Right forelimb (tissue), 1 donor: ENCODE data around the gene NTN1.

ENCODE experiments used
- DNase-seq: peaks from one replicate; pipeline ENCODE4 v3.0.0-alpha.2; 2018

The NTN1 gene

DNA sequence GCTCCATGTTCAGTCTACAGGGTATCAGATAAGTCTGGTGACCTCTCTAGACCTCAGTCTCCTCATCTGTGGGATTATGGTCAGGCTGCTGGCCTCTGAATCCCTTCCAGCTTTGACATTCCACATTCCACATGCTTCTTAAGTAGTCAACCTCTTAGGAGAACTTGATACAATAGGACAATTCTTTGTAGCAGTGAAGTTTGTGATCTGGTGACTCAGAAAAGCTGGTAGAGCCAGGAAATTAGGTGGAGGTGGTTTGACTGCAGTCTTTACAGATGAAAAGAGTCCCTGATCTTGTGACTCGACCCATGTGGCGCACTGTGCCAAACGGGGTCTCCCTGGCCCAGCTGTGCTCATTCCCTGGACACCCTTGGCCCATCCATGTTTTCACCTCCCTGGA is 147.8 kb downstream of the NTN1 start:
- no peak for DNase-seq

DNA sequence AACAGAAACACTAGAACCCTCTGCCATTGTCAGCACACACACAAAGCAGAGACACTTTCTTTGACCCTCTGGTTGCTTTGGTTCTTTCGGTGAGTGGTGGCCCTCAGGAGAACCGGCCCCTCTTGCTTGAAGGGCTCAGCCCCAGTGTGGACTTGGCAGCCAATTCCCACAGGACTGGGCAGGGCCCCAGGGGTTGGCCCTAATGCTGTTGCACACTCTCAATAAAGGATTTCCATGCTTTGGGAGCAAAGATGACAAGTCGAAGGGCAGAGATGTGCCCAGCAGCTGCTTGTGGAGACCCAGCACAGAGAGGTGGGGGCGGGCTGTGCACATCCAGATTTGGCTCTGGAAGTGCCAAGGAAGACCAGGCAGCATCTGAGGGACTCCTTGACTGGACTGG is 149.0 kb downstream of the NTN1 start:
- no peak for DNase-seq

DNA sequence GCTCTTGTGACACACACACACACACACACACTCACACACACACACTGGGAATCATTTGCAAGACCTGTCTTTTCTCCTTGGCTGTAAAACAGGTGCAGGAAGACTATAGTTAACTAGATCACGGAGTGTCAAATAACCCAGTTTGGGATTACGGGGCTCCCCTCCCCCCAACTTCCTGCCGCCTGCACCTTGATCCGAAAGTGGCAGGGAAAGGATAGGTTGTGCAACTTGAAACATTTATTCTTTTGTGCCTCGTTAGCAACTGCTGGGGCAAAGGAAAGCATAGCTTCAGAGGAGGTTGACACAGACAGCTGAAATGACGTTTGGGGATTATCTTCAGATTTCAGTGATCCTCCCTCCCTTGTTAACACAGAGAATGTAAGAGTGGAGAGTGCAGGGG is 149.5 kb downstream of the NTN1 start:
- no peak for DNase-seq

GRCh38 chr17:9173386-9173983 is 152.2 kb downstream of the NTN1 start:
- DNase-seq: no peak

DNA sequence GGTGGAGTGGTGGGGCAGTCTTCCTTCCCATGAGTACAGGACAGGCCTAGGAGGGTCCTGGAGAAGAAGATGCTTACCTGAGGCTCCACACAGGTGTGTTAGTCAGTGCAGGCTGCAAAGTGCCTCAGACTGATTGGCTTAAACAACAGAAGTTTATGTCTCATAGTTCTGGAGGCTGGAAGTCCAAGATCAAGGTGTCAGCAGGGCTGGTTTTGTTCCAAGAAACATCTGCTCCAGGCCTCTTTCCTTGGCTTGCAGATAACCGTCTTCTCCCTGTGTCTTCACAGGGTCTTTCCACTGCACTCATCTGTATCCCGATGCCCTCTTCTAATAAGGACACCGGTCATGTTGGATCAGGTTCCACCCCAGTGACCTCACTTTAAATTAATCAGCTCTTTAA is 153.0 kb downstream of the NTN1 start:
- no peak for DNase-seq

DNA sequence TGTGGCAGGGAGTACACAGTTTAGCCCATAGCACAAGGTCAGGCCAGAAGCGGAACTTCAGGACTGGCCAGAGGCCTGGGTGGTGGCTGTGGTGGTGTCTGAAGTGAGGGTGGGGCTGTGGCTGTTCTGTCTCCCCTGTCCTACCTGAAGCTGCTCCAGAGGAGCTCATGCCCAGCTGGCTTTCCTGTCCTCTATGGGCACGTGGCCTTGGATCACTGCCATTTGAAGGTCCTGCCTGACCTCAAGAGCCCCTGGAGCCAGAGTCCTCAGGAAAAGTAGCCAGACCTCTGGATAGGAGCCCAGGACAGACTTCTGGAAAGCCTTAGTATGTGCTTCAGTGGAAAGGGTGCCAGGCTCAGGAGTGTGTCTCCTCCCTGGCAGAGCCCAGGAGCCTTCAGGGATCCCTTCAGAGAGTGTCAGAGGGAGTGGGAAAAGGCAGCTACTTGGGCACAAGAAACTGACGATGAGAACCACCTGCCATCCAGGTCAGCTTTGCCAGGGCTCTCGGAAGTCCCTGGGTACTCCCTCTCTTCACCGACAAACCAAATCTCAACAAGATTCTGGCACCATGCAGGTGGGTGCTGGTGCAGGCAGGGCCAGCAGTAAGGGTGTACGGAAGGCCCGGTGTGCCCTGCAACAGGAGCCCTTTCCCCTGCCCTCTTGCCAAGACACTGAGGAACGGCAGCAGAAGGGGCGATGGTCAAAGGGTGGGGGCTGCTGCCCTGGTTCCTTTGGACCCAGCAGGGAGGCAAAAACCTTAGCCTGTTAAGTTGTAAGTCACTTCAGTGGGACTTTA is 153.7 kb downstream of the NTN1 start:
- no peak for DNase-seq

GRCh38 chr17:9175700-9176467 is 154.6 kb downstream of the NTN1 start:
- no peak for DNase-seq

DNA sequence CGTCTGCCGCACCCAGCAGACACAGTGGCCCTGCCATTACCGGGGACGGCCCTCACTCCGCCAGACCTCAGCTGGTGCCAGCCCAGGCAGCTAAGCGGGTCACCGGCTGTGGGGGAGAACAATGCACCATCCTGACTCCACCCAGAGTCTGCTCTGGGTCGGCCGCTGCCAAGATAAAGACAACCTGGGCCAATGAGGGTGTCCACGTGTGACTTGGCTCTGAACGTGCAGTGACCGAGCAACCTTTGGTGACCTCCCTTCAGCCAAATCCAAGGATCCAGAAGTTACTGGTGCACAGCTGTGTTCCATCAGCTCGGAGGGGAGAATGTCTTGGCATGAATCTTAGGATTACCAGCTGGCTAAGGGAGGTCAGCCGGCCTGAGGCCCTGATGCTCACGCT is 155.9 kb downstream of the NTN1 start:
- DNase-seq: no peak

GRCh38 chr17:9178319-9178718 is 157.0 kb downstream of the NTN1 start:
- no peak for DNase-seq

GRCh38 chr17:9179602-9180001 is 158.3 kb downstream of the NTN1 start:
- DNase-seq: no peak

DNA sequence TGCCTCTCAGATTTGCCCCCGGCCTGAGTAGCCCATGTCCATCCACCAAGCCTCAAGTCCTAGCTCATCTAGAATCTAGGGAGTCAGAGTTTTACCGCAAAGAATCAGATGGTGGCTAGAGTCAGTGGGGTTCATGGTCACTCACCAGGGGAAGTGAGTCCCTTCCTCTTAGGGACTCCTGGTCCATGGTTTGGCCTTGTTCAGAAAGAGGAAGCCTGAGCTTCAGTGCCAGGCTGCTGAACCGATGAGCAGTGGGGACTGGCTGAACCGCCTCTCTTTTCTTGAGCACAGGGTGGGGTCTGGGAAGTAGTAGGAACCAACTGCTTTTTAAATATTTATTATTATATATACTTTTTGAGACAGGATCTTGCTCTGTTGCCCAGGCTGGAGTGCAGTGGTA is 160.3 kb downstream of the NTN1 start:
- DNase-seq: no peak

- no peak for DNase-seq
These were observed 162.0 kb downstream of the NTN1 start for GRCh38 chr17:9183306-9183705.

- no peak for DNase-seq
These were observed 163.8 kb downstream of the NTN1 start for GRCh38 chr17:9185142-9185541.

DNA sequence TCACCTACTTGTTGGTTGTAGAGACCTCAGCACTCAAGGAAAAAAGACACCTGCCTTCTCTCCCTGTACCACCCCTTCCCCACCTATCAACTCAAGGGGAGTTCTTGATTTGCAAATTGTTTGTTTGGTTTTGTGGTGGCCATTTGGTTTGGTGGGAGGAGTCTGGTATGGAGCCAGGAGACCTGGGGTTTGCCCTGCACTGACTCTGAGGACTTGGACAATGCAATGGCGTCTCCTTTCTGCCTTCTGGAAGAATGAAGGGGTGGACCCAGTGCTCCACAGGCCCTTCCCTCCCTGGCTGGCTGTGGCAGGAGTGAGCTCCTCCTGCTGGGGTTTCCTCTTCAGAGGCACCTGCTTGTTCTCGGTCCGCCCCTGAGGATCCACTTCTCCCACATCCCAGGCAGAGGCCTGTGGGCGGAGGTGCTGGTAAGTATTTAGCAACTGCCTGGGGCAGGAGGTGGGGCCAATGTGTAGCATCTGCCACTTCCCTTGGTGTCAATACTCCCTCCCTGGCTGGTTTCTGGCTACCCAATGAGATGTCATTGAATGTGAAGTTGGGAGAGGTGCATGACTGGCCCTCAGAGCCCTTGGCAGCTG is 164.5 kb downstream of the NTN1 start:
- DNase-seq: no peak

GRCh38 chr17:9187828-9188227 is 166.5 kb downstream of the NTN1 start:
- DNase-seq: no peak

DNA sequence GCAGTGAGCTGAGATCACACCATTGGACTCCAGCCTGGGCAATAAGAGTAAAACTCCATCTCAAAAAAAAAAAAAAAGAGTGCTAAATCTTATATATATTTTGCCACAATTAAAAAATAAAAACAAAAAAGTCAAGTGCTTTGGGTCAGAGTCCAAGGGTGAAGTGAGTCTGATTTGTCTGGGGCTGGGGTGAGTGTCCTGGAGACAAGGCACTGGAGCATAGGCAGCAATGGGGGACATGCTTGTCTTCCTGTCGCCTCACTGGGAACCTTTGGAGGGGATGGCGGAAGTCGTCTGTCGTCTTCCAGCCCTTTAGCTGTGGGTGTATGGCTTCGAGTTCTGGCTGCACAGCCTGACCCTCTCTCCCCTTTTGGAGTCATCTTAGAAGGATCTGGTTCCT is 167.1 kb downstream of the NTN1 start:
- DNase-seq: no peak

DNA sequence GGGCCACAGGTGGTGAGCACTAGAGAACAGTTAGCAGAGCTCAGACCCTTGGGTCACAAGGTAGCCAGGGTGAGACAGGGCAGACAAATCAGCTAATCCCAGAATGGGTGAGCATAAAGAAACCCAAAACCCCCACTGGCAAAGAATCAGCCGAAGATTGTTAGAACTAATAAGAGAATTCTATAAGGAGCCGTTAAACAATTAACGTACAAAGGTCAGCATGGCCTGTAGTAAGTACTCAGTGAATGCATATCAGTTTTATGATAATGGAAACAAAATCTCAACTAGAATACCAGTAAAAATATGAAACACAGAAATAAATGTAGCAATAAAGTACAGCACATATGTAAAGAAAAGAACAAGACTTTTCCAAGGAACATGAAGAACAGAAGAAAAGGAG is 168.6 kb downstream of the NTN1 start:
- DNase-seq: no peak

- DNase-seq: no peak
These were observed 170.7 kb downstream of the NTN1 start for GRCh38 chr17:9192010-9192409.

DNA sequence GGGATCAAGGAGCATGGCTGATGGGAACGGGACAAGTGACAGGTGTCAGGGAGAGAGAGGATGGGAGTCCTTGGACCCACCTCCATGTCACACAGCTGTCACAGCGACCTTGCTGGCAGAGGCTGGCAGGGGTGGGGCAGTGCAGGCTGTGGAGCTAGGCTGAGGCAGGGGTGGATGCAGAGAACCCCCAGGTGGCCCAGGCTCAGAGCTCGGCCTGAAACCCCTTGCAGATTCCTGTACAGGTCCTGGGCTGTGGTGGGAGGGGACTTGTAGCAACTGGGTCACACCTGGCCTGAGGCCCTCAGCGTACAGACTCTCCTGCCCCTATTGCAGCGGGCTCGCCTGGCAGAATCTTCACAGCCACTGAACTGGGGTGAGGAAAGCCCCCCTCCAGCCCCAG is 174.1 kb downstream of the NTN1 start:
- no peak for DNase-seq

DNA sequence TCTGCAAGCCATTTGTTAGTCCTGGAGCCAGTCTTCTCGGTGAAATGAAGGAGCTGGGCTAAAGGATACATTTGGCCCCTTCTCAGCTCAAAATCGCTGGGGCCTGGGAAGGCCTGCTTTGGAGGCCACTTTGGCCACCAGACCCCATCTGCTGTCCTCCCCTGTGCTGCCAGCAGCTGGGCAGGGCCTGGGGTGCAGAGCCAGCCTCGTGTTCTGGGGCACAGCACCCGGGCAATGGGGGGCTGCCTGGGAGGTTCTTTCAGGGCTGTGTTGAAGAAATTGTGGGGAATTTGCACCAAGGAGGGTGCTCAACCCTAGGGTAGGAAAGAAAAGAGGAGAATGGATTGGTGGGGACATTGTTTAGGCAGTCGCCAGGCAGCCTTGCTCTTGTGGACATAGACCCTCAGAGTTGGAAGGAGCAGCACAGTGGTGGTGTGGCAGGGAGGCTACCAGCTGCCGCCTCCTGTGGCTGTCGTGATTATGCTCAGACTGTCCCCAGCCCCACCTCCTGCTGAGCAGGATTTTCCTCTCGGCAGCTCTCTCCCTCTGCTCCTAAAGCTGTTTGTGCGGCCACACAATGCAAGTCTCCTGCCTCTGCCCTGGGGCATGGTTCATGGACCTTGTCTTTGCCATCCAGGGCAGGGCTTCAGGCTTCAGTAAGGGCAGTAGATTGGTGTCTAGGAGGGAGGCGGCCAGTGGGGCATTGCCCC is 174.8 kb downstream of the NTN1 start:
- DNase-seq: no peak

- DNase-seq: peak; percentile 58
These were observed 178.6 kb downstream of the NTN1 start for GRCh38 chr17:9199571-9200551.
